GM23248 (cell line): Measurements from ENCODE around the gene UNC119B. TPM values are rescaled to one million over a fixed set of nuclear protein-coding genes. Genes with fewer than 3 reads are reported as not detected.

Experiments used
- DNase-seq: peaks from one replicate; pipeline ENCODE4 v3.0.0-alpha.2; 2015
- H2AFZ ChIP-seq: fragments of 200-600 bp; sonication (generic); 2 replicates; pipeline ENCODE4 v1.6.1; 2016; ENCODE audit warnings: antibody characterized with exemption
- H3F3A ChIP-seq: fragments of 200-600 bp; sonication (generic); 2 replicates; pipeline ENCODE4 v1.6.1; 2016; ENCODE audit warnings: mild to moderate bottlenecking, antibody characterized with exemption, mixed run types; ENCODE audit not compliant: insufficient read depth
- H3K27ac ChIP-seq: fragments of 200-600 bp; sonication (generic); 2 replicates; pipeline ENCODE4 v1.5.1; 2016; ENCODE audit warnings: mild to moderate bottlenecking
- H3K27me3 ChIP-seq: fragments of 200-600 bp; sonication (generic); replicated peaks from 2 replicates; pipeline ENCODE4 v1.6.1; 2016; ENCODE audit warnings: mild to moderate bottlenecking; ENCODE audit not compliant: insufficient read depth
- H3K36me3 ChIP-seq: fragments of 200-600 bp; sonication (generic); 2 replicates; pipeline ENCODE4 v1.6.1; 2016; ENCODE audit warnings: low read depth, mild to moderate bottlenecking
- H3K4me1 ChIP-seq: fragments of 200-600 bp; sonication (generic); 2 replicates; pipeline ENCODE4 v1.6.1; 2016; ENCODE audit warnings: mild to moderate bottlenecking; ENCODE audit not compliant: insufficient read depth
- H3K4me2 ChIP-seq: fragments of 200-600 bp; sonication (generic); one replicate; pipeline ENCODE4 v1.6.1; 2016; ENCODE audit warnings: mild to moderate bottlenecking; ENCODE audit not compliant: unreplicated experiment
- H3K4me3 ChIP-seq: fragments of 200-600 bp; sonication (generic); 2 replicates; pipeline ENCODE4 v1.5.1; 2016; ENCODE audit warnings: mild to moderate bottlenecking
- H3K79me2 ChIP-seq: fragments of 200-600 bp; sonication (generic); 2 replicates; pipeline ENCODE4 v1.6.1; 2016; ENCODE audit warnings: mild to moderate bottlenecking; ENCODE audit not compliant: insufficient read depth
- H3K9ac ChIP-seq: fragments of 200-600 bp; sonication (generic); 2 replicates; pipeline ENCODE4 v1.6.1; 2016; ENCODE audit warnings: mild to moderate bottlenecking
- H3K9me2 ChIP-seq: fragments of 200-600 bp; sonication (generic); 2 replicates; pipeline ENCODE4 v1.6.1; 2016; ENCODE audit warnings: mixed run types, mild to moderate bottlenecking, moderate library complexity; ENCODE audit not compliant: insufficient read depth
- H3K9me3 ChIP-seq: fragments of 200-600 bp; sonication (generic); one replicate; pipeline ENCODE4 v1.6.1; 2017; ENCODE audit warnings: low read depth
- H4K20me1 ChIP-seq: fragments of 200-600 bp; sonication (generic); 2 replicates; pipeline ENCODE4 v1.6.0; 2016; ENCODE audit not compliant: insufficient read depth
- EZH2 ChIP-seq: fragments of 200-600 bp; sonication (generic); IDR thresholded peaks from 2 replicates; pipeline ENCODE4 v1.6.1; 2018; ENCODE audit warnings: antibody characterized with exemption, mild to moderate bottlenecking; ENCODE audit not compliant: insufficient read depth, poor library complexity, severe bottlenecking
- EZH2phosphoT487 ChIP-seq: fragments of 200-600 bp; sonication (generic); IDR thresholded peaks from 2 replicates; pipeline ENCODE4 v1.6.1; 2018; ENCODE audit warnings: antibody characterized with exemption, moderate library complexity, mild to moderate bottlenecking, low read depth; ENCODE audit not compliant: insufficient read depth
- WGBS, 2 experiments: methylation state at CpG; one replicate each; pipeline ENCODE4 v1.1.6; 2015 to 2017; ENCODE audit warnings: low lambda C conversion rate in 2 of 2, low coverage in 1 of 2; ENCODE audit errors: missing lambda C conversion rate in 2 of 2; 5-methylcytosine and 5-hydroxymethylcytosine counted together
- in situ Hi-C: fragments of 300-500 bp; cut with MboI; formaldehyde crosslinking; loops from 2 replicates; pipeline ENCODE4 v1.15.0; 2020
- polyA plus RNA-seq: library from polyadenylated mRNA; unstranded; fragments of >200 nt; fragmentation: Nextera tagmentation; extraction: Ambion mirVana; gene quantifications from 2 replicates; pipeline ENCODE4 v1.2.1, GENCODE V29; 2016
- total RNA-seq: library from RNA; depleted of rRNA; stranded (reverse); fragments of >200 nt; shearing (Covaris generic); gene quantifications from 2 replicates; pipeline ENCODE4 v1.2.3, GENCODE V29; 2014

UNC119B gene
- total and polyA plus RNA-seq, 2 experiments from 2014 or later, result 7.6 to 22.4 TPM

DNA sequence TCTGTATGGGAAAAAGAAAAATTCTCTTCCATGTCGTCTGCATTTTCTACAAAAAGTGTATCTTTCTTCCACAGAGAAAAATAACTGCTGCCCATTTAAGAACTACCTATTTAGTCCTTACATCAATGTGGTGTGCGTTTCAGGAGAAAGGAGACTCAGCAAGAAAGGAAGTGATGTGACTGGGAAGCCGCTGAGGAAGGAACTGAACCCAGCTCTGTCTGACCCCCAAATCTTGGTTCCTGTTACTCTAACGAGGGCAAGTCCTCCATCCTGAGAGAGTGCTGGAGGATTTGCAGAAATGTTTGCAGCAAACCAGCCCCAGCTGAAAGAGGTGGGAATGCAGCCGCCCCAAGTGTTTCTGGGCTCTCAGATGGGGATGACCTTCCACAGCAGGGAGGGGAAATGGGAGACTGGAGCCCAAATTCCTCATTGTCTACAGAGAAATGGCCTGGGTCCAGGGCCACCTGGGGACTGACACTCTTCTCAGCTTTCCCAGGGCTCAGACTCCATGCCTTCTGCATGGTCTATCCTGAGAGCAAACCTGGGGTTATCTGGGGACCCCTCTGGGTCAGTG, 30.0 kb upstream of the UNC119B start:
- Histone ChIP-seq H3K27me3 (no peaks in the 10 kb centered on the region), H3K79me2 (no peaks in the 10 kb centered on the region), H4K20me1 (no peaks in the 10 kb centered on the region), H3K4me1 (no peaks in the 10 kb centered on the region), H3K9me3 (no peaks in the 10 kb centered on the region), H3K4me3 (no peak overlapping the region), H3K4me2 (no peak overlapping the region), H3K9ac (no peak overlapping the region), H3K27ac (no peak overlapping the region), H3K36me3 (no peaks in the 10 kb centered on the region), H2AFZ (no peak overlapping the region), H3F3A (peaks cover 9% of the 10 kb centered on the region), H3K9me2 (no peaks in the 10 kb centered on the region)
- WGBS, 2 experiments, result 35 to 42% methylated on average over 5 of the region's 5 CpGs
- no peak for DNase-seq
- TF ChIP-seq EZH2phosphoT487, result no peak
- TF ChIP-seq EZH2, result no peak
- in situ Hi-C loops, result no loop called here

DNA sequence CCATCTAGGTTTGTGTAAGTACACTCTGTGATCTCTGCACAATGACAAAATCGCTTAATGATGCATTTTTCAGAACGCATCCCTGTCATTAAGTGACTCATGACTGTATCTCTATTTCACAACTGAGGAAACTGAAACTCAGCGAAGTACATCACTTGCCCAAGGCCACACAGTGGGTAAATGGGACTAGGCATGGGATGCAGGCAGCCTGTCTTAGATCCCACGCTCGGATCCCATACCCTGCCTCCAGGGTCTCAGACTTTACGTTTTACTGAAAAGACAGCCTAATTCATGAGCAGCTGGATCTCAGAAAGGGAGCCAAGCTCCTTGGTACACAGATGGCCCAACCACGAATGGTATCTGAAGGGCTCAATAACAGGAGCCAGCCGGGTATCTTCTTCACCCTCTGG, 25.7 kb upstream of the UNC119B start:
- Histone ChIP-seq H3K79me2 (peaks cover 22% of the 10 kb centered on the region), H2AFZ (peak overlapping the region; percentile 48; the same call in 1 of the 2 replicates), H3K27me3 (no peaks in the 10 kb centered on the region), H3K9ac (no peak overlapping the region), H3K4me2 (no peak overlapping the region), H3K36me3 (no peaks in the 10 kb centered on the region), H4K20me1 (0 out of 2 replicates have a peak, but pooled peaks cover 5% of the 10 kb centered on the region), H3K9me3 (no peaks in the 10 kb centered on the region), H3K4me3 (no peak overlapping the region), H3K4me1 (peaks cover 10% of the 10 kb centered on the region), H3K9me2 (no peaks in the 10 kb centered on the region), H3F3A (peaks cover 17% of the 10 kb centered on the region), H3K27ac (peak overlapping the region; percentile 28; the same call in 1 of the 2 replicates)
- TF ChIP-seq EZH2phosphoT487, result no peak
- no peak for TF ChIP-seq EZH2
- peak; percentile 83 for DNase-seq
- in situ Hi-C loops, result no loop called here
- WGBS, 2 experiments, result 20 to 22% methylated on average over 8 of the region's 8 CpGs

- H4K20me1 ChIP-seq, result 0 out of 2 replicates have a peak, but pooled peaks cover 5% of the 10 kb centered on the region
- H3K36me3 ChIP-seq, result no peaks in the 10 kb centered on the region
- H3K4me1 ChIP-seq, result peaks cover 14% of the 10 kb centered on the region
- H3K9ac ChIP-seq, result peak overlapping the region; percentile 94; the same call in 1 of the 2 replicates
- no peaks in the 10 kb centered on the region for H3K9me3 ChIP-seq
- peaks cover 32% of the 10 kb centered on the region for H3K79me2 ChIP-seq
- H3K27me3 ChIP-seq, result no peaks in the 10 kb centered on the region
- no peaks in the 10 kb centered on the region for H3K9me2 ChIP-seq
- H3K27ac ChIP-seq, result no peak overlapping the region
- in situ Hi-C loops, result no loop called here
- peak overlapping the region; percentile 91 for H3K4me3 ChIP-seq
- 56 to 62% methylated on average over 3 of the region's 3 CpGs for WGBS, 2 experiments
- H2AFZ ChIP-seq, result peak overlapping the region; percentile 92
- TF ChIP-seq EZH2phosphoT487 (no peak), EZH2 (no peak)
- no peak for DNase-seq
- H3F3A ChIP-seq, result peaks cover 17% of the 10 kb centered on the region
- peak overlapping the region; percentile 97 for H3K4me2 ChIP-seq
Measured at GRCh38 chr12:120685522-120685921, 24.7 kb upstream of the UNC119B start.

GRCh38 chr12:120686151-120686689, 24.0 kb upstream of the UNC119B start:
- Histone ChIP-seq H4K20me1 (0 out of 2 replicates have a peak, but pooled peaks cover 5% of the 10 kb centered on the region), H3K4me3 (peak overlapping the region; percentile 91), H3K4me2 (peak overlapping the region; percentile 97), H3K9me3 (no peaks in the 10 kb centered on the region), H3K9ac (peak overlapping the region; percentile 94), H3K9me2 (no peaks in the 10 kb centered on the region), H3K27me3 (no peaks in the 10 kb centered on the region), H3K79me2 (peaks cover 39% of the 10 kb centered on the region), H3K4me1 (peaks cover 14% of the 10 kb centered on the region), H3F3A (peaks cover 17% of the 10 kb centered on the region), H2AFZ (peak overlapping the region; percentile 92), H3K27ac (peak overlapping the region; percentile 96), H3K36me3 (no peaks in the 10 kb centered on the region)
- in situ Hi-C loops, result no loop called here
- TF ChIP-seq EZH2phosphoT487, result no peak
- no peak for TF ChIP-seq EZH2
- 1% methylated on average over 40 to 46 of the region's 46 CpGs for WGBS, 2 experiments
- DNase-seq, result peak; percentile 100
